ENCODE data around the gene DHX8.

Gene DHX8

GRCh38 chr17:43559161-43559816, 75.5 kb downstream of the DHX8 start:
- no peak for DNase-seq (ENCODE audit: low read depth)
- no peak for TF ChIP-seq CTCF (IDR thresholded peaks at IDR 0.05; ENCODE audit: control insufficient read depth, insufficient read depth, low read depth, low read length, missing control alignments)
- no peak overlapping the region for H3K4me3 ChIP-seq (ENCODE audit: control insufficient read depth, low read depth, low read length)

GRCh38 chr17:43560461-43561427, 77.0 kb downstream of the DHX8 start:
- TF ChIP-seq CTCF (IDR thresholded peaks at IDR 0.05; ENCODE audit: control insufficient read depth, insufficient read depth, low read depth, low read length, missing control alignments) = no peak
- no peak for DNase-seq (ENCODE audit: low read depth)
- no peak overlapping the region for H3K4me3 ChIP-seq (ENCODE audit: control insufficient read depth, low read depth, low read length)

- no peak for TF ChIP-seq CTCF (IDR thresholded peaks at IDR 0.05; ENCODE audit: control insufficient read depth, insufficient read depth, low read depth, low read length, missing control alignments)
- DNase-seq (ENCODE audit: low read depth) = no peak
- no peak overlapping the region for H3K4me3 ChIP-seq (ENCODE audit: control insufficient read depth, low read depth, low read length)
Measured at GRCh38 chr17:43562679-43563599, 79.2 kb downstream of the DHX8 start.

GRCh38 chr17:43563600-43564594, 80.1 kb downstream of the DHX8 start:
- no peak for TF ChIP-seq CTCF (IDR thresholded peaks at IDR 0.05; ENCODE audit: control insufficient read depth, insufficient read depth, low read depth, low read length, missing control alignments)
- H3K4me3 ChIP-seq (ENCODE audit: control insufficient read depth, low read depth, low read length) = no peak overlapping the region
- no peak for DNase-seq (ENCODE audit: low read depth)

GRCh38 chr17:43568506-43569082, 84.8 kb downstream of the DHX8 start:
- no peak overlapping the region for H3K4me3 ChIP-seq (ENCODE audit: control insufficient read depth, low read depth, low read length)
- no peak for TF ChIP-seq CTCF (IDR thresholded peaks at IDR 0.05; ENCODE audit: control insufficient read depth, insufficient read depth, low read depth, low read length, missing control alignments)
- no peak for DNase-seq (ENCODE audit: low read depth)

Measured in AG09309 (cell line).